Astrocyte (in vitro differentiated cells and primary cell): Measurements from ENCODE around the gene AUTS2. TPM values are rescaled to one million over a fixed set of nuclear protein-coding genes. Genes with fewer than 3 reads are reported as not detected.

ENCODE experiments used
- DNase-seq: peaks from one replicate; pipeline ENCODE4 v3.0.0-alpha.2; 2010; ENCODE audit warnings: low read depth
- FAIRE-seq: peaks from 2 replicates; lab custom pipeline; 2011; peaks lifted over from hg19 to GRCh38; lab: Jason Lieb, UNC
- H2AFZ ChIP-seq: 2 replicates; pipeline ENCODE4 v1.6.0; 2012; ENCODE audit warnings: low read depth, low read length, inconsistent platforms
- H3K27ac ChIP-seq: 2 replicates; pipeline ENCODE4 v1.5.1; 2011; ENCODE audit warnings: low read depth, low read length, inconsistent platforms
- H3K27me3 ChIP-seq: 2 replicates; pipeline ENCODE4 v1.6.0; 2011; ENCODE audit warnings: low read length, inconsistent platforms; ENCODE audit not compliant: insufficient read depth
- H3K36me3 ChIP-seq: 2 replicates; pipeline ENCODE4 v1.5.1; 2011; ENCODE audit warnings: low read length, inconsistent platforms; ENCODE audit not compliant: insufficient read depth
- H3K4me1 ChIP-seq: 2 replicates; pipeline ENCODE4 v1.5.1; 2011; ENCODE audit warnings: low read length, inconsistent platforms; ENCODE audit not compliant: insufficient read depth
- H3K4me2 ChIP-seq: 2 replicates; pipeline ENCODE4 v1.6.0; 2012; ENCODE audit warnings: low read length, inconsistent platforms
- H3K4me3 ChIP-seq: 2 replicates; pipeline ENCODE4 v1.5.1; 2011; ENCODE audit warnings: low read depth, mild to moderate bottlenecking, low read length, inconsistent platforms; ENCODE audit not compliant: insufficient read depth
- H3K79me2 ChIP-seq: 2 replicates; pipeline ENCODE4 v1.6.0; 2012; ENCODE audit warnings: mild to moderate bottlenecking, low read length, inconsistent platforms; ENCODE audit not compliant: insufficient read depth
- H3K9ac ChIP-seq: 2 replicates; pipeline ENCODE4 v1.6.0; 2012; ENCODE audit warnings: mild to moderate bottlenecking, low read length, inconsistent platforms
- H3K9me3 ChIP-seq: 2 replicates; pipeline ENCODE4 v1.5.1; 2012; ENCODE audit warnings: low read depth, mild to moderate bottlenecking, low read length, inconsistent platforms; ENCODE audit not compliant: insufficient read depth
- H4K20me1 ChIP-seq: 2 replicates; pipeline ENCODE4 v1.6.0; 2012; ENCODE audit warnings: low read length, inconsistent platforms; ENCODE audit not compliant: insufficient read depth
- H3K27ac Mint-ChIP-seq: one replicate; pipeline ENCODE4 v1.8.0; 2021; ENCODE audit warnings: mild to moderate bottlenecking, mixed read lengths; ENCODE audit not compliant: unreplicated experiment
- H3K27me3 Mint-ChIP-seq: one replicate; pipeline ENCODE4 v1.8.0; 2021; ENCODE audit warnings: low read depth, mixed read lengths; ENCODE audit not compliant: unreplicated experiment
- H3K36me3 Mint-ChIP-seq: one replicate; pipeline ENCODE4 v1.8.0; 2021; ENCODE audit warnings: low read depth, mixed read lengths; ENCODE audit not compliant: unreplicated experiment
- H3K4me1 Mint-ChIP-seq: one replicate; pipeline ENCODE4 v1.8.0; 2021; ENCODE audit warnings: low read depth, mixed read lengths; ENCODE audit not compliant: unreplicated experiment
- H3K4me3 Mint-ChIP-seq: one replicate; pipeline ENCODE4 v1.8.0; 2021; ENCODE audit warnings: mild to moderate bottlenecking, moderate library complexity, mixed read lengths; ENCODE audit not compliant: unreplicated experiment
- H3K9me3 Mint-ChIP-seq: one replicate; pipeline ENCODE4 v1.8.0; 2021; ENCODE audit warnings: mild to moderate bottlenecking, mixed read lengths; ENCODE audit not compliant: unreplicated experiment
- CTCF ChIP-seq: IDR thresholded peaks from 2 replicates; pipeline ENCODE4 v1.5.1; 2011; ENCODE audit warnings: low read depth, mild to moderate bottlenecking, inconsistent platforms, low read length, moderate library complexity; ENCODE audit not compliant: insufficient read depth
- EZH2 ChIP-seq: IDR thresholded peaks from 2 replicates; pipeline ENCODE4 v1.6.1; 2012; ENCODE audit warnings: mild to moderate bottlenecking, low read length, inconsistent platforms; ENCODE audit not compliant: insufficient read depth
- total RNA-seq: library from RNA; stranded (reverse); gene quantifications from 2 replicates; pipeline ENCODE4 v1.2.1, GENCODE V29; 2021

AUTS2 gene
- total RNA-seq, 1 donor from 2014 or later = 73.2 TPM

GRCh38 chr7:69599955-69600709, 1.9 kb downstream of the AUTS2 start:
- no peaks in the 10 kb centered on the region for H3K9me3 ChIP-seq
- FAIRE-seq (no peak), DNase-seq (peak; percentile 16)
- H3K36me3 ChIP-seq = no peaks in the 10 kb centered on the region
- Mint-ChIP-seq H3K27me3 (no peaks in the 10 kb centered on the region), H3K4me1 (no peaks in the 10 kb centered on the region), H3K9me3 (no peaks in the 10 kb centered on the region), H3K36me3 (no peaks in the 10 kb centered on the region), H3K4me3 (no peak overlapping the region), H3K27ac (no peak overlapping the region)
- peak overlapping the region; percentile 73 for H2AFZ ChIP-seq
- peak overlapping the region; percentile 78 for H3K4me3 ChIP-seq
- peak overlapping the region; percentile 87 for H3K9ac ChIP-seq
- peaks cover 51% of the 10 kb centered on the region for H3K79me2 ChIP-seq
- peak overlapping the region; percentile 99 for H3K4me2 ChIP-seq
- TF ChIP-seq CTCF (no peak), EZH2 (no peak)
- no peak overlapping the region for H3K27ac ChIP-seq
- peaks cover 49% of the 10 kb centered on the region for H4K20me1 ChIP-seq
- H3K27me3 ChIP-seq = peaks cover 9% of the 10 kb centered on the region
- H3K4me1 ChIP-seq = peaks cover 5% of the 10 kb centered on the region

GRCh38 chr7:69600710-69601519, 2.6 kb downstream of the AUTS2 start:
- no peak for FAIRE-seq
- H3K27me3 ChIP-seq = peaks cover 12% of the 10 kb centered on the region
- no peaks in the 10 kb centered on the region for H3K36me3 Mint-ChIP-seq

More at GRCh38 chr7:69600710-69601519, 2.6 kb downstream of the AUTS2 start:
- peaks cover 5% of the 10 kb centered on the region for H3K4me1 ChIP-seq
- H3K36me3 ChIP-seq = no peaks in the 10 kb centered on the region
- Mint-ChIP-seq H3K27ac (no peak overlapping the region), H3K4me1 (no peaks in the 10 kb centered on the region), H3K9me3 (no peaks in the 10 kb centered on the region), H3K4me3 (no peak overlapping the region), H3K27me3 (no peaks in the 10 kb centered on the region)
- H3K9ac ChIP-seq = no peak overlapping the region
- DNase-seq = no peak
- H3K27ac ChIP-seq = no peak overlapping the region
- H3K9me3 ChIP-seq = no peaks in the 10 kb centered on the region
- H3K4me3 ChIP-seq = peak overlapping the region; percentile 78
- peaks cover 57% of the 10 kb centered on the region for H4K20me1 ChIP-seq
- H2AFZ ChIP-seq = no peak overlapping the region
- peak overlapping the region; percentile 99 for H3K4me2 ChIP-seq
- H3K79me2 ChIP-seq = peaks cover 59% of the 10 kb centered on the region
- TF ChIP-seq CTCF (no peak), EZH2 (no peak)
